Measurements from ENCODE around the gene BATF2. TPM values are rescaled to one million over a fixed set of nuclear protein-coding genes. Genes with fewer than 3 reads are reported as not detected.

The BATF2 gene
- total and polyA plus RNA-seq, 7 donors, result 1.7 to 8.4 (median 2.4) TPM

DNA sequence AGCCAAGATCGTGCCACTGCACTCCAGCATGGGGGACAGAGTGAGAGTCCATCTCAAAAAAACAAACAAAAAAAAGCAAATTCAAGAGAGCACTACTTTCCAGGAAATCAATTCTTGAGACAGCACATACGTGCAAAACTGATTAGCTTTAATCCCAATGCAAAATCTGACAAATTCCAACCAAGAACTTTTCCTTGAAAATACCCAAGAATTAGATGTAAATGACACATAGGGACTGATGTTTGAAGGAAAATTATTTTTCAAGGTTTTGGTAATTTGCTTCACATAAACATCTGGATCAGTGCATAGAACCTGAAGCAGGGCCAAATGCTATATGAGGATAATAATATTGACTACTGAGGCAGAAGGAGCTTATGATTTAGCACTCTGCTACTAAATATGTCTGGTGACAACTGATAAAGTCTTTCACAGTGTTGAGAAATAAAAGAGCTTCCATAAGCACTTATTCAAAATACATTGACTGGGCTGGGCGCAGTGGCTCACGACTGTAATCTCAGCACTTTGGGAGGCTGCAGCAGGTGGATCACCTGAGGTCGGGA lies 33.6 kb downstream of the BATF2 start:
- Histone ChIP-seq H3K4me3 (no peak overlapping the region), H3K9me3 (no peaks in the 10 kb centered on the region), H3K4me1 (no peaks in the 10 kb centered on the region), H3K27me3 (ENCODE audit: insufficient read depth in 3 of 3, low read length in 2 of 3) (peaks cover 0 to 3% (median 2%) of the 10 kb centered on the region in 3 donors), H3K36me3 (ENCODE audit: insufficient read depth in 1 of 2, low read depth in 1 of 2) (no peaks in the 10 kb centered on the region), H3K27ac (no peak overlapping the region)
- ATAC-seq, result no peak
- no peak for DNase-seq
- intact Hi-C loops (cut with DNase I), result no loop called here
- no peak for TF ChIP-seq CTCF (IDR thresholded peaks at IDR 0.05)
- 73 to 82% (median 81%) methylated on average over 5 of the region's 5 CpGs for WGBS, 3 donors

GRCh38 chr11:64960719-64961118 lies 36.1 kb downstream of the BATF2 start:
- H3K9me3 ChIP-seq, result no peaks in the 10 kb centered on the region
- H3K27ac ChIP-seq, result no peak overlapping the region
- intact Hi-C loops (cut with DNase I), result no loop called here
- DNase-seq (no peak), ATAC-seq (no peak)
- TF ChIP-seq CTCF (IDR thresholded peaks at IDR 0.05), result no peak
- no peaks in the 10 kb centered on the region for H3K4me1 ChIP-seq
- no peak overlapping the region for H3K4me3 ChIP-seq
- no peaks in the 10 kb centered on the region for H3K36me3 ChIP-seq (ENCODE audit: insufficient read depth in 1 of 2, low read depth in 1 of 2)
- H3K27me3 ChIP-seq (ENCODE audit: insufficient read depth in 3 of 3, low read length in 2 of 3), result peaks cover 0 to 7% (median 2%) of the 10 kb centered on the region in 3 donors
- 23 to 30% (median 29%) methylated on average over 4 of the region's 4 CpGs for WGBS, 3 donors

- no peak for ATAC-seq
- Histone ChIP-seq H3K4me3 (no peak overlapping the region), H3K9me3 (no peaks in the 10 kb centered on the region), H3K27ac (no peak overlapping the region), H3K4me1 (no peaks in the 10 kb centered on the region), H3K27me3 (ENCODE audit: insufficient read depth in 3 of 3, low read length in 2 of 3) (peaks cover 0 to 11% (median 2%) of the 10 kb centered on the region in 3 donors), H3K36me3 (ENCODE audit: insufficient read depth in 1 of 2, low read depth in 1 of 2) (no peaks in the 10 kb centered on the region)
- no peak for DNase-seq
- intact Hi-C loops (cut with DNase I), result no loop called here
- 60 to 68% (median 61%) methylated on average over 3 of the region's 3 CpGs for WGBS, 3 donors
- no peak for TF ChIP-seq CTCF (IDR thresholded peaks at IDR 0.05)
Measured at GRCh38 chr11:64959498-64959897, 37.3 kb downstream of the BATF2 start.

DNA sequence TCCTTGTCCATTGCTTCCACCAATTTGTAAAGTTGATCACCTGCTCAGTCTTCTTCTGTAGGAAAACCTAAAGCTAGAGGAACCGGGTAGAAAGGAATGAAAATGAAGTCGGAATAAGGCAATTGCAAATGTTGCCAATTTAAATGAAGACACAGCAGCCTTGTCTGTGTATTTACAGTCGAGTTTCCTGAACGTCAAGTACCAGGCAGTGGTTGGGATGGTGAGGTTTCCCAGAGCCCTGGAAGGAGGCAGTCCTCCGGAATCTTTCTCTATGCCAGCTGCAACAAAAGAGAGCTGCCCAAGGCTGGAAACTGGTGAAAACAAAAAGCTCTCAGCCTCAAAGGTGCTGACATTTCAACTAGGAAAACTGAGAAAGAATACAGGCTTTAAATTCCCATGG lies 42.6 kb downstream of the BATF2 start:
- peaks cover 0 to 8% (median 0%) of the 10 kb centered on the region in 3 donors for H3K27me3 ChIP-seq (ENCODE audit: insufficient read depth in 3 of 3, low read length in 2 of 3)
- intact Hi-C loops (cut with DNase I), result no loop called here
- no peak for DNase-seq
- no peak overlapping the region for H3K27ac ChIP-seq
- no peaks in the 10 kb centered on the region for H3K9me3 ChIP-seq
- ATAC-seq, result no peak
- 45 to 59% (median 52%) methylated on average over 5 of the region's 5 CpGs for WGBS, 3 donors
- H3K4me3 ChIP-seq, result no peak overlapping the region
- no peak for TF ChIP-seq CTCF (IDR thresholded peaks at IDR 0.05)
- H3K36me3 ChIP-seq (ENCODE audit: insufficient read depth in 1 of 2, low read depth in 1 of 2), result no peaks in the 10 kb centered on the region
- no peaks in the 10 kb centered on the region for H3K4me1 ChIP-seq

- Histone ChIP-seq H3K9me3 (no peaks in the 10 kb centered on the region), H3K27ac (no peak overlapping the region), H3K36me3 (ENCODE audit: insufficient read depth in 1 of 2, low read depth in 1 of 2) (no peaks in the 10 kb centered on the region), H3K4me3 (no peak overlapping the region), H3K27me3 (ENCODE audit: insufficient read depth in 3 of 3, low read length in 2 of 3) (peaks cover 0 to 8% (median 0%) of the 10 kb centered on the region in 3 donors), H3K4me1 (no peaks in the 10 kb centered on the region)
- intact Hi-C loops (cut with DNase I), result no loop called here
- 62 to 74% (median 69%) methylated on average over 4 of the region's 4 CpGs for WGBS, 3 donors
- DNase-seq (no peak), ATAC-seq (no peak)
- no peak for TF ChIP-seq CTCF (IDR thresholded peaks at IDR 0.05)
Measured at GRCh38 chr11:64951529-64951928, 45.2 kb downstream of the BATF2 start.

Data from psoas muscle (tissue), 8 donors.